GM20000 (cell line): ENCODE data around the gene ENGASE.

Experiments
- DNase-seq: peaks from one replicate; pipeline ENCODE4 v3.0.0; 2012; ENCODE audit warnings: low spot score
- CTCF ChIP-seq: IDR thresholded peaks from 2 replicates; pipeline ENCODE4 v1.5.1; 2012; ENCODE audit warnings: mild to moderate bottlenecking, control low read depth; ENCODE audit errors: extremely low read depth, missing control alignments

The ENGASE gene

GRCh38 chr17:79078476-79079190, 4.0 kb downstream of the ENGASE start:
- TF ChIP-seq CTCF, result no peak
- DNase-seq, result no peak

GRCh38 chr17:79079421-79080200, 5.0 kb downstream of the ENGASE start:
- TF ChIP-seq CTCF, result no peak

GRCh38 chr17:79080349-79080748, 5.7 kb downstream of the ENGASE start:
- DNase-seq, result no peak
- TF ChIP-seq CTCF, result no peak

More at GRCh38 chr17:79079421-79080200, 5.0 kb downstream of the ENGASE start:
- DNase-seq, result no peak

GRCh38 chr17:79080761-79081290, 6.2 kb downstream of the ENGASE start:
- TF ChIP-seq CTCF, result no peak
- DNase-seq, result no peak

- TF ChIP-seq CTCF, result no peak
- no peak for DNase-seq
These were observed 7.1 kb downstream of the ENGASE start for GRCh38 chr17:79081571-79082276.

GRCh38 chr17:79082311-79083190, 7.9 kb downstream of the ENGASE start:
- TF ChIP-seq CTCF, result peak; percentile 93
- peak; percentile 83 for DNase-seq
